ENCODE measurements around the gene MPDU1. TPM values are rescaled to one million over a fixed set of nuclear protein-coding genes. Genes with fewer than 3 reads are reported as not detected.

MPDU1 gene
- total and polyA plus RNA-seq, 4 donors: 42.3 to 99.5 (median 84.8) TPM

GRCh38 chr17:7579834-7580603, 3.6 kb upstream of the MPDU1 start:
- no peak for TF ChIP-seq CTCF (IDR thresholded peaks at IDR 0.05; ENCODE audit: control extremely low read depth, extremely low read depth)
- H3K4me3 ChIP-seq: peak overlapping the region; percentile 27
- WGBS, 2 donors: 55 to 56% methylated on average over 12 of the region's 12 CpGs
- ATAC-seq (ENCODE audit: insufficient read depth, low FRiP score) (no peak), DNase-seq (no peak)
- peaks cover 32 to 45% (median 40%) of the 10 kb centered on the region in 4 donors for H3K36me3 ChIP-seq (ENCODE audit: control insufficient read depth in 4 of 4, insufficient read depth in 4 of 4, low read length in 4 of 4)
- peaks cover 10 to 43% (median 21%) of the 10 kb centered on the region in 5 donors for H3K4me1 ChIP-seq (ENCODE audit: control insufficient read depth in 5 of 5, insufficient read depth in 5 of 5, low read length in 5 of 5)
- no peaks in the 10 kb centered on the region for H3K27me3 ChIP-seq (ENCODE audit: control insufficient read depth in 3 of 3, insufficient read depth in 3 of 3, low read length in 2 of 3)
- H3K9ac ChIP-seq (ENCODE audit: insufficient read depth in 1 of 2, low read length in 2 of 2): no peak overlapping the region
- H3K27ac ChIP-seq (ENCODE audit: low read depth in 1 of 2, low read length in 1 of 2): peak overlapping the region; percentile 76 to 92
- H3K9me3 ChIP-seq (ENCODE audit: control insufficient read depth in 4 of 4, insufficient read depth in 3 of 4, low read length in 3 of 4): no peaks in the 10 kb centered on the region

GRCh38 chr17:7580604-7581575, 2.8 kb upstream of the MPDU1 start:
- no peak for TF ChIP-seq CTCF (IDR thresholded peaks at IDR 0.05; ENCODE audit: control extremely low read depth, extremely low read depth)
- ATAC-seq (ENCODE audit: insufficient read depth, low FRiP score) (no peak), DNase-seq (no peak)
- Histone ChIP-seq H3K9me3 (ENCODE audit: control insufficient read depth in 4 of 4, insufficient read depth in 3 of 4, low read length in 3 of 4) (no peaks in the 10 kb centered on the region), H3K27me3 (ENCODE audit: control insufficient read depth in 3 of 3, insufficient read depth in 3 of 3, low read length in 2 of 3) (no peaks in the 10 kb centered on the region), H3K9ac (ENCODE audit: insufficient read depth in 1 of 2, low read length in 2 of 2) (peak overlapping the region in 1 of 2 donors; percentile 47), H3K36me3 (ENCODE audit: control insufficient read depth in 4 of 4, insufficient read depth in 4 of 4, low read length in 4 of 4) (peaks cover 25 to 36% (median 32%) of the 10 kb centered on the region in 4 donors), H3K4me3 (peak overlapping the region; percentile 26), H3K27ac (ENCODE audit: low read depth in 1 of 2, low read length in 1 of 2) (peak overlapping the region in 1 of 2 donors; percentile 92), H3K4me1 (ENCODE audit: control insufficient read depth in 5 of 5, insufficient read depth in 5 of 5, low read length in 5 of 5) (peaks cover 10 to 36% (median 17%) of the 10 kb centered on the region in 5 donors)
- 78 to 79% methylated on average over 23 of the region's 23 CpGs for WGBS, 2 donors

GRCh38 chr17:7582396-7583252, 1.0 kb upstream of the MPDU1 start:
- no peak for TF ChIP-seq CTCF (IDR thresholded peaks at IDR 0.05; ENCODE audit: control extremely low read depth, extremely low read depth)
- Histone ChIP-seq H3K4me3 (peak overlapping the region; percentile 42), H3K27ac (ENCODE audit: low read depth in 1 of 2, low read length in 1 of 2) (peak overlapping the region; percentile 89), H3K27me3 (ENCODE audit: control insufficient read depth in 3 of 3, insufficient read depth in 3 of 3, low read length in 2 of 3) (no peaks in the 10 kb centered on the region), H3K9ac (ENCODE audit: insufficient read depth in 1 of 2, low read length in 2 of 2) (peak overlapping the region in 1 of 2 donors; percentile 37), H3K4me1 (ENCODE audit: control insufficient read depth in 5 of 5, insufficient read depth in 5 of 5, low read length in 5 of 5) (peaks cover 10 to 35% (median 17%) of the 10 kb centered on the region in 5 donors), H3K9me3 (ENCODE audit: control insufficient read depth in 4 of 4, insufficient read depth in 3 of 4, low read length in 3 of 4) (no peaks in the 10 kb centered on the region), H3K36me3 (ENCODE audit: control insufficient read depth in 4 of 4, insufficient read depth in 4 of 4, low read length in 4 of 4) (peaks cover 11 to 28% (median 21%) of the 10 kb centered on the region in 4 donors)
- WGBS, 2 donors: 82 to 87% methylated on average over 36 of the region's 36 CpGs
- ATAC-seq (ENCODE audit: insufficient read depth, low FRiP score): no peak
- peak in 1 of 3 donors; percentile 8 for DNase-seq

Data from lung (tissue), 12 donors.